SK-N-SH (cell line): ENCODE data around the gene XYLT2. TPM values are rescaled to one million over a fixed set of nuclear protein-coding genes. Genes with fewer than 3 reads are reported as not detected.

Experiments
- CTCF ChIA-PET: fragments of 300-600, 350-600 bp; formaldehyde crosslinking; extraction: SDS; loops from one replicate; lab custom pipeline; 2021; lab: Yijun Ruan, JAX
- POLR2A ChIA-PET: fragments of 350-600 bp; sonication (Branson Sonifier 250); formaldehyde crosslinking; extraction: SDS; loops from one replicate; lab custom pipeline; 2020; ENCODE audit warnings: antibody characterized with exemption, inconsistent platforms; lab: Yijun Ruan, JAX
- DNase-seq: peaks from one replicate; pipeline ENCODE4 v3.0.0; 2012
- H2AFZ ChIP-seq: fragments of 200-600 bp; sonication (generic); 2 replicates; pipeline ENCODE4 v1.8.1; 2016; ENCODE audit warnings: antibody characterized with exemption, mild to moderate bottlenecking, low read depth
- H3F3A ChIP-seq: fragments of 200-600 bp; sonication (generic); replicated peaks from 2 replicates; pipeline ENCODE3; 2016; ENCODE audit warnings: antibody characterized with exemption, mild to moderate bottlenecking; ENCODE audit not compliant: insufficient read depth
- H3K27ac ChIP-seq, 2 experiments: fragments of 200-500 bp in 1 of 2; fragments of 200-600 bp in 1 of 2; sonication (Bioruptor generic) in 1 of 2; sonication (generic), shearing (Covaris generic) in 1 of 2; 2 replicates each; pipeline versions ENCODE4 v1.5.1 to v1.6.1; 2014 to 2016; ENCODE audit warnings: low read depth in 2 of 2, inconsistent platforms in 1 of 2, low read length in 1 of 2, mild to moderate bottlenecking in 1 of 2, mixed read lengths in 1 of 2
- H3K27me3 ChIP-seq: fragments of 200-600 bp; sonication (generic), shearing (Covaris generic); 2 replicates; pipeline ENCODE4 v1.6.1; 2016; ENCODE audit warnings: mixed run types; ENCODE audit not compliant: insufficient read depth
- H3K36me3 ChIP-seq, 2 experiments: fragments of 200-500 bp in 1 of 2; fragments of 200-600 bp in 1 of 2; sonication (Bioruptor generic) in 1 of 2; sonication (generic) in 1 of 2; replicated peaks in 1 of 2; 2 replicates each; pipeline versions ENCODE3 to v1.5.1; 2014 to 2016; ENCODE audit warnings: low read length in 1 of 2, mild to moderate bottlenecking in 1 of 2; ENCODE audit not compliant: insufficient read depth in 2 of 2, control insufficient read depth in 1 of 2
- H3K4me1 ChIP-seq, 2 experiments: fragments of 200-500 bp in 1 of 2; fragments of 200-600 bp in 1 of 2; sonication (Bioruptor generic) in 1 of 2; sonication (generic), shearing (Covaris generic) in 1 of 2; 2 replicates each; pipeline versions ENCODE4 v1.5.1 to v1.6.1; 2014 to 2016; ENCODE audit warnings: low read depth in 1 of 2, low read length in 1 of 2, mixed run types in 1 of 2; ENCODE audit not compliant: insufficient read depth in 2 of 2, control insufficient read depth in 1 of 2
- H3K4me2 ChIP-seq: fragments of 200-600 bp; sonication (generic), shearing (Covaris generic); 2 replicates; pipeline ENCODE4 v1.6.1; 2017; ENCODE audit warnings: mixed run types
- H3K4me3 ChIP-seq, 2 experiments: fragments of 200-500 bp in 1 of 2; fragments of 200-600 bp in 1 of 2; sonication (Bioruptor generic) in 1 of 2; sonication (generic), shearing (Covaris generic) in 1 of 2; 2 replicates each; pipeline versions ENCODE4 v1.5.1 to v1.8.1; 2014 to 2016; ENCODE audit warnings: low read depth in 2 of 2, inconsistent platforms in 1 of 2, low read length in 1 of 2, mild to moderate bottlenecking in 1 of 2, mixed read lengths in 1 of 2, moderate library complexity in 1 of 2
- H3K79me2 ChIP-seq: fragments of 200-600 bp; sonication (generic); 2 replicates; pipeline ENCODE4 v1.8.1; 2017; ENCODE audit warnings: mild to moderate bottlenecking; ENCODE audit not compliant: insufficient read depth
- H3K9ac ChIP-seq: fragments of 200-600 bp; sonication (generic); 2 replicates; pipeline ENCODE4 v1.6.1; 2017; ENCODE audit warnings: mixed run types
- H3K9me2 ChIP-seq: fragments of 200-600 bp; sonication (generic); 2 replicates; pipeline ENCODE4 v1.6.1; 2017; ENCODE audit warnings: mixed run types
- H3K9me3 ChIP-seq: fragments of 200-600 bp; sonication (generic); 2 replicates; pipeline ENCODE4 v1.6.1; 2017; ENCODE audit warnings: mixed run types, mild to moderate bottlenecking, moderate library complexity
- H4K20me1 ChIP-seq: fragments of 200-600 bp; sonication (generic); 2 replicates; pipeline ENCODE4 v1.6.1; 2017; ENCODE audit warnings: mild to moderate bottlenecking, mixed run types; ENCODE audit not compliant: insufficient read depth
- CTCF ChIP-seq: fragments of 200-600 bp; sonication (generic); IDR thresholded peaks from 2 replicates; pipeline ENCODE4 v1.6.1; 2017; ENCODE audit warnings: antibody characterized with exemption, mild to moderate bottlenecking, moderate library complexity
- FOSL2 ChIP-seq: IDR thresholded peaks from 2 replicates; pipeline ENCODE4 v1.4.0; 2012; ENCODE audit warnings: low read depth, mild to moderate bottlenecking, moderate library complexity, borderline replicate concordance
- POLR2AphosphoS5 ChIP-seq: IDR thresholded peaks from 2 replicates; pipeline ENCODE4 v1.6.1; 2012; ENCODE audit warnings: low read depth, low read length
- RXRA ChIP-seq: IDR thresholded peaks from 2 replicates; pipeline ENCODE4 v1.4.0; 2012; ENCODE audit warnings: low read depth, mild to moderate bottlenecking, borderline replicate concordance
- SIN3A ChIP-seq: IDR thresholded peaks from 2 replicates; pipeline ENCODE4 v1.6.1; 2012; ENCODE audit warnings: low read depth, mild to moderate bottlenecking, low read length, moderate library complexity, borderline replicate concordance
- WGBS: methylation state at CpG from one replicate; pipeline ENCODE4 v1.1.6; 2017; ENCODE audit warnings: low lambda C conversion rate; 5-methylcytosine and 5-hydroxymethylcytosine counted together
- polyA plus RNA-seq, 3 experiments: library from polyadenylated mRNA; depleted of rRNA; stranded (reverse); fragments of >200 nt; gene quantifications; 2 replicates each; pipeline ENCODE4 v1.2.3, GENCODE V29; 2012
- TF ChIP-seq, protein P1 (sequence below): IDR thresholded peaks from 2 replicates; pipeline ENCODE4 v1.6.1; 2012; ENCODE audit warnings: mild to moderate bottlenecking, low read depth, low read length, moderate library complexity
- TF ChIP-seq, protein P2 (sequence below): IDR thresholded peaks from 2 replicates; pipeline ENCODE4; 2012

XYLT2 gene
- polyA plus RNA-seq, 1 of the 3 experiments (the other 2 are of a cell fraction), result 28.4 TPM

DNA sequence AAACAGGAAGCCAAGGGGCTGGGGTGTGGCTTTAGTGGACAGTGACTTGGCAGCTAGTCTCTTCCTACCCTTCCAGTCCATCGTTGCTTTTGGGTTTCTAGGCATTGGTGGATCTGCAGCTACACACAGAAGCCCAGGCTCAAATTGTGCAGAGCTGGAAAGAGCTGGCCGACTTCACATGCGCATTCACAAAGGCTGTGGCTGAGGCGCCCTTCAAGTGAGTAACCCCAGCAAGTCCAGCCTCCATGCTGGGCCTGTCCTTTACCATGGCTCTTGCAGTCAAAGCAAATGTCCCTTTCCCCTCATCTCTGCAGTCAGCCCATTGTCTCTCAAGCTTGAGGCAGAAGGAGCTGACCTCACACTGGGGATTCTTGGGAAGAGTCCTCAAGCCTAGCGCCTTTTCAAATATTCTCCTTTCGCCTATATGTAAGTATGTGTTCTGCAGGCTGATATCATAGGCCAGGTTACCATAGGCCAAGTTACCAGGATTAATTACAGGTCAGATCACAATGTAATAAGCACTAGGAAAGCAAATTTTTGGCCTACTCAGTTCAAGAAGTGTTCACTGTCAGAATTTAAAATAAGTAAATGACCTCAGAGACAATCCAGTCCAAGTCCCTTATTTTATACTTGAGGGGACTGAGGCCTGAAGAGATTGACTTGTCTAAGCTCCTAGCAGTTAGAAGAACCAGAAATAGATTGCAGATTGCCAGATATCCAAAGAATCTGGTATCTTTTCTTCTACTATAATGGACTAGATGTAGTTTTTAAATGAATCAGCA is 33.6 kb downstream of the XYLT2 start (continued):
- TF ChIP-seq, protein P1, sequence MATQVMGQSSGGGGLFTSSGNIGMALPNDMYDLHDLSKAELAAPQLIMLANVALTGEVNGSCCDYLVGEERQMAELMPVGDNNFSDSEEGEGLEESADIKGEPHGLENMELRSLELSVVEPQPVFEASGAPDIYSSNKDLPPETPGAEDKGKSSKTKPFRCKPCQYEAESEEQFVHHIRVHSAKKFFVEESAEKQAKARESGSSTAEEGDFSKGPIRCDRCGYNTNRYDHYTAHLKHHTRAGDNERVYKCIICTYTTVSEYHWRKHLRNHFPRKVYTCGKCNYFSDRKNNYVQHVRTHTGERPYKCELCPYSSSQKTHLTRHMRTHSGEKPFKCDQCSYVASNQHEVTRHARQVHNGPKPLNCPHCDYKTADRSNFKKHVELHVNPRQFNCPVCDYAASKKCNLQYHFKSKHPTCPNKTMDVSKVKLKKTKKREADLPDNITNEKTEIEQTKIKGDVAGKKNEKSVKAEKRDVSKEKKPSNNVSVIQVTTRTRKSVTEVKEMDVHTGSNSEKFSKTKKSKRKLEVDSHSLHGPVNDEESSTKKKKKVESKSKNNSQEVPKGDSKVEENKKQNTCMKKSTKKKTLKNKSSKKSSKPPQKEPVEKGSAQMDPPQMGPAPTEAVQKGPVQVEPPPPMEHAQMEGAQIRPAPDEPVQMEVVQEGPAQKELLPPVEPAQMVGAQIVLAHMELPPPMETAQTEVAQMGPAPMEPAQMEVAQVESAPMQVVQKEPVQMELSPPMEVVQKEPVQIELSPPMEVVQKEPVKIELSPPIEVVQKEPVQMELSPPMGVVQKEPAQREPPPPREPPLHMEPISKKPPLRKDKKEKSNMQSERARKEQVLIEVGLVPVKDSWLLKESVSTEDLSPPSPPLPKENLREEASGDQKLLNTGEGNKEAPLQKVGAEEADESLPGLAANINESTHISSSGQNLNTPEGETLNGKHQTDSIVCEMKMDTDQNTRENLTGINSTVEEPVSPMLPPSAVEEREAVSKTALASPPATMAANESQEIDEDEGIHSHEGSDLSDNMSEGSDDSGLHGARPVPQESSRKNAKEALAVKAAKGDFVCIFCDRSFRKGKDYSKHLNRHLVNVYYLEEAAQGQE, result no peak
- TF ChIP-seq SIN3A (no peak), CTCF (no peak), RXRA (no peak)
- TF ChIP-seq, protein P2, sequence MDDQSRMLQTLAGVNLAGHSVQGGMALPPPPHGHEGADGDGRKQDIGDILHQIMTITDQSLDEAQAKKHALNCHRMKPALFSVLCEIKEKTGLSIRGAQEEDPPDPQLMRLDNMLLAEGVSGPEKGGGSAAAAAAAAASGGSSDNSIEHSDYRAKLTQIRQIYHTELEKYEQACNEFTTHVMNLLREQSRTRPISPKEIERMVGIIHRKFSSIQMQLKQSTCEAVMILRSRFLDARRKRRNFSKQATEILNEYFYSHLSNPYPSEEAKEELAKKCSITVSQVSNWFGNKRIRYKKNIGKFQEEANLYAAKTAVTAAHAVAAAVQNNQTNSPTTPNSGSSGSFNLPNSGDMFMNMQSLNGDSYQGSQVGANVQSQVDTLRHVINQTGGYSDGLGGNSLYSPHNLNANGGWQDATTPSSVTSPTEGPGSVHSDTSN, result no peak

GRCh38 chr17:50380369-50381259 is 34.7 kb downstream of the XYLT2 start:
- no peak overlapping the region for H2AFZ ChIP-seq
- DNase-seq, result no peak
- H4K20me1 ChIP-seq, result no peaks in the 10 kb centered on the region
- CTCF ChIA-PET, result interaction anchor here (0.8 to 3.0 kb wide), 12 partner anchors 11 to 180 kb away, joined by 3 to 27 read pairs (median 4); partner anchors contain the start of gene LRRC59
- 90% methylated on average over 13 of the region's 13 CpGs for WGBS
- H3F3A ChIP-seq, result peaks cover 34% of the 10 kb centered on the region
- no peaks in the 10 kb centered on the region for H3K27me3 ChIP-seq
- no peak overlapping the region for H3K4me2 ChIP-seq
- no peak overlapping the region for H3K4me3 ChIP-seq
- H3K79me2 ChIP-seq, result no peaks in the 10 kb centered on the region; the same call in 1 of the 2 replicates
- H3K27ac ChIP-seq, result no peak overlapping the region; a peak in 1 of 4 replicates
- H3K9me2 ChIP-seq, result no peaks in the 10 kb centered on the region
- no peak for TF ChIP-seq FOSL2
- TF ChIP-seq CTCF, result peak; percentile 28
- TF ChIP-seq, protein P2, result peak; percentile 3; the same call in 1 of the 2 replicates
- TF ChIP-seq POLR2AphosphoS5, result peak; percentile 34; the same call in 1 of the 2 replicates
- POLR2A ChIA-PET, result interaction anchor here (1.0 to 2.7 kb wide), 3 partner anchors 9 to 17 kb away, joined by 3 to 12 read pairs (median 3); partner anchors contain the start of gene LRRC59
- no peaks in the 10 kb centered on the region for H3K9me3 ChIP-seq
- peaks cover 0 to 9% of the 10 kb centered on the region in 2 experiments; a peak in 1 of 4 replicates for H3K4me1 ChIP-seq
- no peak overlapping the region for H3K9ac ChIP-seq
- H3K36me3 ChIP-seq, result peaks cover 44 to 70% of the 10 kb centered on the region in 2 experiments
